Measurements from ENCODE around the gene RNF207.

The RNF207 gene

DNA sequence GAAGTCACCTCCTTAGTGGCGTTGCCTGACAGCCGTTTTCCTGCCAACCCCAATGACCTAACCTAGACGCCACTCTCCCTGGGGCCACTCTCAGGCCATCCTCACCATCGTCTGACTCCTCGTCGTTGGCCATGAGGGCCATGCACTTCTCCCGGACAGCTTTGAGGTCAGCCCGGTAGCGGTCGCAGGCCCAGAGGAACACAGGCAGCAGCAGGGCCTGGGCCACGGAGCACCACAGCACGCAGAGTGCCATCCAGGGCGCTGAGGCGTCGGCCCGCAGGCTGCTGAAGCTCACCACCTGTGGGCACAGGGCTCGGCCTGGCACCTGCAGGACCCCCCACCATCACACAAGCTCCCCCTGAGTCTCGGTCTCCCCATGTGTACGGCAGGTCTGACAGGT lies 45.3 kb downstream of the RNF207 start:
- H3K9ac ChIP-seq (ENCODE audit: low read length): no peak overlapping the region
- no peak overlapping the region for H3K27ac ChIP-seq (ENCODE audit: low read length)
- H3K27me3 ChIP-seq (replicated peaks; ENCODE audit: insufficient read depth, low read length): peaks cover 85% of the 10 kb centered on the region
- H3K4me3 ChIP-seq (ENCODE audit: low read length): no peak overlapping the region
- no peaks in the 10 kb centered on the region for H3K9me3 ChIP-seq (replicated peaks; ENCODE audit: insufficient read depth, low read length)
- H3K36me3 ChIP-seq (replicated peaks; ENCODE audit: insufficient read depth, low read length): no peaks in the 10 kb centered on the region
- H3K4me1 ChIP-seq (ENCODE audit: low read length): no peaks in the 10 kb centered on the region
- no peaks in the 10 kb centered on the region for H3K9me2 ChIP-seq (replicated peaks; ENCODE audit: insufficient read depth, low read length)
- no peak overlapping the region for H2AFZ ChIP-seq (ENCODE audit: low read length)
- H3K79me2 ChIP-seq (ENCODE audit: low read length): no peaks in the 10 kb centered on the region
- no peak for DNase-seq
- H4K20me1 ChIP-seq (ENCODE audit: insufficient read depth, low read length): no peaks in the 10 kb centered on the region
- H3K4me2 ChIP-seq (ENCODE audit: low read depth, low read length): no peak overlapping the region
- H3F3A ChIP-seq (ENCODE audit: insufficient read depth, low read length): no peaks in the 10 kb centered on the region
- TF ChIP-seq EZH2phosphoT487 (IDR thresholded peaks at IDR 0.05; ENCODE audit: low read length) (no peak), EZH2 (optimal IDR thresholded peaks at IDR 0.05; ENCODE audit: low read depth, low read length) (no peak)

GRCh38 chr1:6251681-6252373 lies 45.9 kb downstream of the RNF207 start:
- no peak for DNase-seq

DNA sequence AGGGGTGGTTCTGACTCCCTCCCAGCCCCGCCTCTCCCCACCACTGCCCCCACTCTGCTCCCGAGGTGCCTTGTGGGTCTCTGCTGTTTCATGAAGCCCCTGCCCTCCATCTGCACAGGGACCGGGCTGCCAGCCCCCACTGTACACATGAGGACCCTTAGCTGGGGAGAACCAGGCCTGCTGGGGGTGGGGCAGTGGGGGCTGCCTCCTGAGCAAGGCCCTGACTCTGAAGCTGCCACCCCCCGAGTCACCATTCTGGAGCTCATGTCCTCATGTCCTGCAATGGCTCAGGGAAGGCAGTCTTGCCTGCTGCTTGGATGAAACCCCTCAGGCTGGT lies 46.4 kb downstream of the RNF207 start:
- no peak for DNase-seq
- H3K4me3 ChIP-seq (ENCODE audit: low read length): no peak overlapping the region
- TF ChIP-seq EZH2 (optimal IDR thresholded peaks at IDR 0.05; ENCODE audit: low read depth, low read length) (no peak), EZH2phosphoT487 (IDR thresholded peaks at IDR 0.05; ENCODE audit: low read length) (no peak)
- TF ChIP-seq, protein P1, sequence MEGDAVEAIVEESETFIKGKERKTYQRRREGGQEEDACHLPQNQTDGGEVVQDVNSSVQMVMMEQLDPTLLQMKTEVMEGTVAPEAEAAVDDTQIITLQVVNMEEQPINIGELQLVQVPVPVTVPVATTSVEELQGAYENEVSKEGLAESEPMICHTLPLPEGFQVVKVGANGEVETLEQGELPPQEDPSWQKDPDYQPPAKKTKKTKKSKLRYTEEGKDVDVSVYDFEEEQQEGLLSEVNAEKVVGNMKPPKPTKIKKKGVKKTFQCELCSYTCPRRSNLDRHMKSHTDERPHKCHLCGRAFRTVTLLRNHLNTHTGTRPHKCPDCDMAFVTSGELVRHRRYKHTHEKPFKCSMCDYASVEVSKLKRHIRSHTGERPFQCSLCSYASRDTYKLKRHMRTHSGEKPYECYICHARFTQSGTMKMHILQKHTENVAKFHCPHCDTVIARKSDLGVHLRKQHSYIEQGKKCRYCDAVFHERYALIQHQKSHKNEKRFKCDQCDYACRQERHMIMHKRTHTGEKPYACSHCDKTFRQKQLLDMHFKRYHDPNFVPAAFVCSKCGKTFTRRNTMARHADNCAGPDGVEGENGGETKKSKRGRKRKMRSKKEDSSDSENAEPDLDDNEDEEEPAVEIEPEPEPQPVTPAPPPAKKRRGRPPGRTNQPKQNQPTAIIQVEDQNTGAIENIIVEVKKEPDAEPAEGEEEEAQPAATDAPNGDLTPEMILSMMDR (IDR thresholded peaks at IDR 0.05; ENCODE audit: low read length): no peak
- H3K9me2 ChIP-seq (replicated peaks; ENCODE audit: insufficient read depth, low read length): no peaks in the 10 kb centered on the region
- no peaks in the 10 kb centered on the region for H3K36me3 ChIP-seq (replicated peaks; ENCODE audit: insufficient read depth, low read length)
- H3K27ac ChIP-seq (ENCODE audit: low read length): no peak overlapping the region
- no peak overlapping the region for H3K9ac ChIP-seq (ENCODE audit: low read length)
- H3K4me1 ChIP-seq (ENCODE audit: low read length): no peaks in the 10 kb centered on the region
- peaks cover 86% of the 10 kb centered on the region for H3K27me3 ChIP-seq (replicated peaks; ENCODE audit: insufficient read depth, low read length)
- H3K9me3 ChIP-seq (replicated peaks; ENCODE audit: insufficient read depth, low read length): no peaks in the 10 kb centered on the region
- no peaks in the 10 kb centered on the region for H4K20me1 ChIP-seq (ENCODE audit: insufficient read depth, low read length)
- no peak overlapping the region for H3K4me2 ChIP-seq (ENCODE audit: low read depth, low read length)
- no peak overlapping the region for H2AFZ ChIP-seq (ENCODE audit: low read length)
- H3F3A ChIP-seq (ENCODE audit: insufficient read depth, low read length): no peaks in the 10 kb centered on the region
- H3K79me2 ChIP-seq (ENCODE audit: low read length): no peaks in the 10 kb centered on the region

More at GRCh38 chr1:6251681-6252373, 45.9 kb downstream of the RNF207 start:
- H3K9me3 ChIP-seq (replicated peaks; ENCODE audit: insufficient read depth, low read length): no peaks in the 10 kb centered on the region
- no peaks in the 10 kb centered on the region for H3K79me2 ChIP-seq (ENCODE audit: low read length)
- no peaks in the 10 kb centered on the region for H3K9me2 ChIP-seq (replicated peaks; ENCODE audit: insufficient read depth, low read length)
- no peak overlapping the region for H2AFZ ChIP-seq (ENCODE audit: low read length)
- TF ChIP-seq EZH2 (optimal IDR thresholded peaks at IDR 0.05; ENCODE audit: low read depth, low read length) (no peak), EZH2phosphoT487 (IDR thresholded peaks at IDR 0.05; ENCODE audit: low read length) (no peak)
- TF ChIP-seq, protein P1 (IDR thresholded peaks at IDR 0.05; ENCODE audit: low read length): no peak
- H3K4me1 ChIP-seq (ENCODE audit: low read length): no peaks in the 10 kb centered on the region
- no peaks in the 10 kb centered on the region for H3K36me3 ChIP-seq (replicated peaks; ENCODE audit: insufficient read depth, low read length)
- H4K20me1 ChIP-seq (ENCODE audit: insufficient read depth, low read length): no peaks in the 10 kb centered on the region
- peaks cover 86% of the 10 kb centered on the region for H3K27me3 ChIP-seq (replicated peaks; ENCODE audit: insufficient read depth, low read length)
- H3K9ac ChIP-seq (ENCODE audit: low read length): no peak overlapping the region
- H3K4me3 ChIP-seq (ENCODE audit: low read length): no peak overlapping the region
- no peak overlapping the region for H3K4me2 ChIP-seq (ENCODE audit: low read depth, low read length)
- H3F3A ChIP-seq (ENCODE audit: insufficient read depth, low read length): no peaks in the 10 kb centered on the region
- no peak overlapping the region for H3K27ac ChIP-seq (ENCODE audit: low read length)

GRCh38 chr1:6253380-6253779 lies 47.5 kb downstream of the RNF207 start:
- Histone ChIP-seq H3K27ac (ENCODE audit: low read length) (no peak overlapping the region), H3K27me3 (replicated peaks; ENCODE audit: insufficient read depth, low read length) (peaks cover 85% of the 10 kb centered on the region)
- no peak for DNase-seq

More at GRCh38 chr1:6253380-6253779, 47.5 kb downstream of the RNF207 start:
- TF ChIP-seq EZH2 (optimal IDR thresholded peaks at IDR 0.05; ENCODE audit: low read depth, low read length) (no peak), EZH2phosphoT487 (IDR thresholded peaks at IDR 0.05; ENCODE audit: low read length) (no peak)
- TF ChIP-seq, protein P1 (IDR thresholded peaks at IDR 0.05; ENCODE audit: low read length): no peak
- no peak overlapping the region for H2AFZ ChIP-seq (ENCODE audit: low read length)
- no peak overlapping the region for H3K4me3 ChIP-seq (ENCODE audit: low read length)
- H3K79me2 ChIP-seq (ENCODE audit: low read length): no peaks in the 10 kb centered on the region
- H4K20me1 ChIP-seq (ENCODE audit: insufficient read depth, low read length): no peaks in the 10 kb centered on the region
- H3F3A ChIP-seq (ENCODE audit: insufficient read depth, low read length): no peaks in the 10 kb centered on the region
- H3K4me2 ChIP-seq (ENCODE audit: low read depth, low read length): no peak overlapping the region
- no peaks in the 10 kb centered on the region for H3K36me3 ChIP-seq (replicated peaks; ENCODE audit: insufficient read depth, low read length)
- H3K4me1 ChIP-seq (ENCODE audit: low read length): no peaks in the 10 kb centered on the region
- no peaks in the 10 kb centered on the region for H3K9me2 ChIP-seq (replicated peaks; ENCODE audit: insufficient read depth, low read length)
- no peaks in the 10 kb centered on the region for H3K9me3 ChIP-seq (replicated peaks; ENCODE audit: insufficient read depth, low read length)
- no peak overlapping the region for H3K9ac ChIP-seq (ENCODE audit: low read length)
